Effector CD8-positive, alpha-beta T cell (primary cell): ENCODE results near the gene PTMS.

Experiments
- DNase-seq: peaks from one replicate; lab custom pipeline; 2025; lab: John Stamatoyannopoulos, UW

PTMS gene

DNA sequence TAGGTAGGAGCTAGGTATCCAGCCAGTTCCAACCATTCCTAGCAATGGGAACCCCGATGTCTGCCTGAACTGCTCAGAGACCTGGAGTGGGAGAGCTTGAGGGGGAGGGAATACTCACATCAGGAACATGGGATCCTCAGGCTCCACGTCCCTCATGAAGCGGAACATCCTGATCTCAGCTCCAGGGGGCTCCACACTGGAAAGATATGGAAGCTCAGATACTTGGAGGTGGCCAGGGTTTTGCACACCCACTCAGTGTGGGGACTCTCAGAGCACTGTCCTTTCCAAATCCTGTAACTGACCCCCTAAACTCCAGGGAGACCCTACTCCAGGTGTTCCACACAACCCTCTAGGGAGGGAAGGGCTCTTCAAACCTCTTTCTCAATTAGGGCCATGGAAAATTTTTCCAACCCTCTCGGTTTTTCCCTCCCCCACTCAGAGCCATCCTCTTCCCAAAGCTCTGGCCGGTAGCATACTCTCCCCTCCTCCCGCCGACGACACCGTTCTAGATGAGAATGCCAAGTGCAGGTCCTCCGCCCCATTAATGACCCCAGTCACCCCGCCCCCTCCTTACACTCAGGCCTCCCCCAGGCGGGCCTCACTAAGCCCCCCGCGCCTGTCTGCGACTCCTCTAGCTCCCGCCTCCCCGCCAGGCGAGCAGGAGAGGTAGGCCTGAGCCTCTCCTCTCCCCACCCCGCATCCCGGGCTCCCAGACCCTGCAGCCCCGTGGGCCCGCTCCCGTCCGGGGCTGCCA lies 13.8 kb upstream of the PTMS start:
- DNase-seq, result peak; percentile 44

DNA sequence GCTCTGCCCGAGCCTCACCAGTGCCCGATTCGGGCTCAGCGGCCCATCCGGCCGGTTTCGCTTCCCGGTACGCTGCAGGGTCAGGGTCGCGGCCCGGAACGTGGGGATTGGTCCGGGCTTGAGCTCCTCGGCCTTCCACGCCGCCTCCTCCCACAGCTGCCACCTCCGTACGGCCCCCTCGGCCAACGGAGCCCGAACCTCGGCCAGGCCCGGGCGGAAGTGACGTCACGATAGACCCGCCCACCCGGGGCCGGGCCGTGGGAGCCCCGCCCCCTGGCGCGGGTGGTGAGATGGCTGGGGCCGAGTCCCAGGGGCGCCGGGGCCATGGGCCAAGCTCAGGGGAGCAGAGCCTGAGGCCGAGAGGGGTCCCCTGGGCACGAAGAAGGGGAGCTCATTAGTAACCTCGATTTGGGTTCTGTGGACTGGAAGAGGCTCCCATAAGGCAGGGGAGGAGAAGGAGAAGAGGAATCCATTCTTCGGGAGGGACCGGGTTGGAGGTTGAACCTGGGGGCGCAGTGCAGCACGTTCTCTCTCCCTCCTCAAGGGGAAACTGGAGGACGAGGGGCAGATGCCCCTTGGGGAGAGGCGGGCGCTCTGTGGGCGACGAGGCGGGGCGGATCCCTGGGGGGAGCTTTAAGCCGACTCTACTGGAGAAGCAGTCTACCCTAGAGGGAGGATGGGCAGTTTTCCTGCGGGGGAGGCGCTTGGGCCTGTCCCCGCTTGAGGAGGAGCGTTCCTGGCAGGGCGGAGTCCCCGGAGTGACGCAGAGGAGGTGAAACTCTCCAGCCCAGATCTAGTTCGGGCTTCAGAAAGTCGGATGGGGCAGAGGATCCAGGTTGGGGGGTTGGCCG lies 13.0 kb upstream of the PTMS start, which contains the start of gene MLF2:
MLF2 (minus strand) TSS at position 221 of the 851 bp plus-strand sequence. CDS start 807 bp downstream, outside the sequence.
- peak; percentile 93 for DNase-seq

DNA sequence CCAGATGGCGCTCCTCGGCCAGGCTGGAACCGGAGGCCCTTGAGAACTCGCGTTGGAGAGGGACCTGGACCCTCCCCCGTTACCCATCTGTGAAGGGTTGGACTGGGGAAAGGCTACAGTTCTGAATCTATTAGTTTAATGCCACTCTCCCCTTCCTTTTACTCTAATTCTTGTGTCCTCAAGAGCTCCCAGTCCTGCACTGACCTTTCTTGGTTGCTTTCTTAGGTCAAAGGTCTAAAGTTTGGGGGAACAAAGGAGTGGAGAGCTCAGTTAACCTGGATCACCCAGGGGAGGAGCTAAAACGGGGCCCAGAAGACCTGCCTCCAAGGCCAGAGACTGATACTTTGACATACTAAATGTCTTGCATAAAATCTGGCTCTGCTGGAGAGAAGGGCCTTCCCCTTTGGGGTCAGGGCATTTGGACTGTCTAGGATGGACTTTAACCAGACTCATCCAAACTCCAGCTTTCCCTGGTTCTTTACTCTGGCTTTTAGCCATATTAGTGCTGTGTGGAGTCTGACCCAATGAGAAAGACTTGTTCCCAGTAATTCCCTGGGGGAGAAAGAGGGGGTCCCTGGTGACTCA lies 12.3 kb upstream of the PTMS start:
- no peak for DNase-seq

DNA sequence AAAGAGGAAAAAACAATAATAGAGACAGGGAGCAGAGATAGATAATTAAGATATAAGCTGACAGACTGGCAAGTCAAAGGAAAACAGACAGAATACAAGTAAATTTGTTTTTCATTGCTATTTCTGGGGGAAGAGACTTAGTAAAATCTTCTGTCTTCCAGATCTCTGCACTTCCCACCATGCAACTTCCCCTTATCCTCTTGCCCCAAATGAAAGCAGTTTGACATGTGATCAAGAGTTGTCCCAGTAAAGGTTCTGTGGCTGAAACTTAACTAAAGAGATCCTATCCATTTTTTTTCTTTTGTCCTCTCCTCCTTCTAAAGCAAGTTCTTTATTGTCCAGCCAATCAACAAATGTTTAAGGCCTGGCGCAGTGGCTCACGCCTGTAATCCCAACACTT lies 11.8 kb upstream of the PTMS start:
- no peak for DNase-seq

DNA sequence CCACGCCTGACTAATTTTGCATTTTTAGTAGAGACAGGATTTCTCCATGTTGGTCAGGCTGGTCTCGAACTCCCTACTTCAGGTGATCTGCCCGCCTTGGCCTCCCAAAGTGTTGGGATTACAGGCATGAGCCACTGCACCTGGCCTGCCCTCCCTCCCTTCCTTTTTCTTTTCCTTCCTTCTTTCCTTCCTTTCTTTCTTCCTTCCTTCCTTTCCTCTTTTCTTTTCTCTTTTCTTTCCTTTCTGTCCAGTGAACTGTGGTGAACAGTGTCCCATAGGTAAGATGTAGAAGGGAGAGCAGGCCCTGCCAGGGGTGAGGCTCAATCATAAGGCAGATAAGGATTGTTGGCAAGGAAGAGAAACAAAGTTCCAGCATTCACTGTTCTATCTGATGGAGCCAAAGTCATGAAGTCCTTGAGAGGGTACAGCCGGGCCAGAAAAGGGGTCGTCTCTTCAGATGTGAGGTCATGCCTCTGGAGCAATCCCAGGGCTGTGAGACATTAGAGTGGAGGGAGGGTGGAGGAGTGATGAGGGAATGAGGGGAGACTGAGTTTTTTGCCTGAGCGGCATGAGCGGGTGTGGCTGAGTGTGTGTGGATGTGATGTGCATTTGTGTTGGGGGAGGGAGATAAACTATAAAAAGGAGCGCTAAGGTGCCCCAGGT lies 9.0 kb upstream of the PTMS start:
- no peak for DNase-seq

DNA sequence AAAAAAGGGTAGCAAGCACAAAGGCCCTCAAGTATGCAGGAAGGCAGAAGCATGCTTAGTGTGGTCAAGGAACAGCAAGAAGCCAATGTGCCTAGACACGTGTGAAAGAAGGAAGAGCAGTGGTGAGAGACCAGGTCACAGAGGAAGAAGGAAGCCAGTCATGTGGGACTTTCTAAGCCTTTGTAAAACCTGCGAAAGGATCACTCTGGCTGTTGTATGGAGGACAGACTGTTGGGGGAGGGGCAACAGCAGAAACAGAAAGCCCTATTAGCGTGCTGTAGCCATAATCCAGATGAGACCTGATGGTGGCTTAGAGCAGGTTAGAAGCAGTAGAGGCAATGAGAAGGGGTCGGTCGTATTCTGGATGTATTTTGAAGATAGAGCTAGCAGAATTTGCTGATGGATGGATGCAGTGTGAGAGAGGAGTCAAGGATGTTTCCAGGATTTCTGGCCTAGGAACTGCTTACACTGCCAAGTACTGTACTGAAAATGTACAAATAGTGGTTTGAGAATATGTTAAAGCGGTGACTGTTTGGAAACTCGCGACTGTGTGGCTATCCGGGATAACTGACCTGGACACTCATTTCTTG lies 7.6 kb upstream of the PTMS start:
- no peak for DNase-seq

DNA sequence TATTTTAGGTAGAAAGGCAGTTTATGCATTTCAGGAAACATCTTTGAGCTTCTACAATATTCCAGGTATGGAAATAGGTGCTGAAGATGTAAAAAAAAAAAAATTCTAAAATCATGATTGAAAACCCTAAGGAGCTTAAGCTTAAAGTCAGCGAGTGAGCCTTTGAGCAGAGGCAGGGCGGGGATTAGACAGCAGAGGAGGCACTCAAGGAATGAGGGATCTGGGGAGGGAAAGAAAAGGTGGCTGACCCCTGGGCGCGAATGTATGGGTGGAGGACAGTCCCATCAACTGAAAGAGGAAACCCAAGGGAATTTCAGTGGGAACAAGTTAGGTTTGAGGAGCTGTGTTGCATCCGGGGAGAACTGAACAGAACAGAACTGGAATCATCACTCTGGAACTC lies 6.4 kb upstream of the PTMS start:
- DNase-seq, result no peak

DNA sequence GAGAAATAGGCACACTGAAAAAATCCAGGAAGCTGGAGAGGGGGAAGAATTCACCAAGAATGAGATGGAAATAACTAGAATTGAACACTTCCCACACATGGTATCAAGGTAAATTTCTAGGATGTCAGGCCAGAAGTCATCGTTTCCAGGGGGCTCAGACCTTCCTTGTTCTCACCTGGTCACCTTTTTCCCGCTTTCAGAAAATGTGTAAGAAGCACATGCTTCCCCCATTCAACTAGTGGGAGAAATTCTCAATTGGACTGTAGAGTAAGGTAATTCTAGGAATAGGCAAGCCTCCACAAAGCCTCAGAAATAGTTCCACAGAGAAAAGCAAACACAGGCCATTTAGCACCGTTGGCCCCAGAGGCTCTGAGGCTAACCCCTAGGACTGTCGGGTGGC lies 2.8 kb upstream of the PTMS start:
- no peak for DNase-seq

DNA sequence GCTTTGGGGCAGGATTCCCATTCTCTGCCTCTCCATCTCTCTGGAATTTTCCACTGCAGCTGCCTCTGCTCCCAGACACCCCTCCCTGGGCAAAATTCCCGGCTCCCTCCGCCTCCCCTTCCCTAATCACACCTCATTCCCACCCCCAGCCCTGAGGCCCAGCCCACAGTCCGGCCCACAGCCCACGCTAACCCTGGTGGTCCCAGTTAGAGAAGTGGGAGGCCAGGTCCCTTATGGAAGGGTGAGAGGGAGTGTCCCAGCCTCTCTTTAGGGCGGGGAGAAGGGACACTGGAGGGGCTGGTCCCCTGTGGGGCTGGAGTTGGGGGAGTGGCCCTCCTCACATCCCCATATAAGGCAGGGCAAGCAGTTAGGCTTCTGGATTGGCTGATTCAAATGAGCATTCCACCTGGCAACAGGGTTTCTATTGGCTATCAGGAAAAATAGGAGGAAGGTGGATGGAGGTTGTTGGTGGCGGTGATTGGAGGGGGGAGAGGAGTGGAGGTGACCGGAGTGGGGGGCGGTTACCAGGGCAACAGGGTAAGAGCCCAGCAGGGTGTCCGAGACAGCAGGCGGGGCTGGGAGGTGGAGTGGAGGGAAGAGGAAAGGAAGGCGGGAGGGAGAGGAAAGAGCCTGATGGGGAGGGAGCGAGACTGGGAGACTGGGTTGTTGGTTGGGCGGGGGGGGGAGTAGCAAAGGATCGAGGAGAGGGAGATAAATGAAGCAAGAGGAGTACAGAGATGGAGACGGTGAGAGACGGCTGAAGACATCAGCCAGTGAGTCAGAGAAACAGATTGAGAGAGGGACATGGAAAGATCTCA lies 1.9 kb upstream of the PTMS start:
- no peak for DNase-seq

DNA sequence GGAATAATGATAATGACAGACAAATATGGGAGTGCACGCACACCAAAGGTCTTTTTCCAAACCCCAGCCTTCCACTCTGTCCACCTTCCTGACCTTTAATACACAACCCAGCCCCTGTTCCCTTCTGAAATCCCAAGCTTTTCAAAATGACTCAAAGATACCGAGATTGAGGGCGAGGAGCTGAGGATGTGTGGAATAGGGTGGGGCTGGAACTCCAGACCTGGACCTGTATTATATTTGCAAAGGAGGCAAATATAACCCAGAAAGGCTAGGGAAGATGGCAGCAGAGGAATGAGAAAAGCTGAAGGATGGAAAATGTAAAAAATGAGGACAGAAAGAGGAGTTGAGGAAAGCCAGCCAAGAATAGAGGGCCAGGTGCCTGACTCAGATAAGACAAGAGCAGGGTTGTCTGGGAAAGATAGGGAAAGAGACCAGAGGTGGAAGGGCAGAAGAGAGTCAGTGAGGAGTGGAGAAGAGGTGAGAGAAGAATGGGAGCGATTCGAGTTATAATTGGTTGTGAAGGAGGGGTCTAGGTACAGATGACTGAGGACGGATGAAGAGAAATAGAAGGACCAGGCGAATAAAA lies 1.0 kb upstream of the PTMS start:
- DNase-seq, result no peak

DNA sequence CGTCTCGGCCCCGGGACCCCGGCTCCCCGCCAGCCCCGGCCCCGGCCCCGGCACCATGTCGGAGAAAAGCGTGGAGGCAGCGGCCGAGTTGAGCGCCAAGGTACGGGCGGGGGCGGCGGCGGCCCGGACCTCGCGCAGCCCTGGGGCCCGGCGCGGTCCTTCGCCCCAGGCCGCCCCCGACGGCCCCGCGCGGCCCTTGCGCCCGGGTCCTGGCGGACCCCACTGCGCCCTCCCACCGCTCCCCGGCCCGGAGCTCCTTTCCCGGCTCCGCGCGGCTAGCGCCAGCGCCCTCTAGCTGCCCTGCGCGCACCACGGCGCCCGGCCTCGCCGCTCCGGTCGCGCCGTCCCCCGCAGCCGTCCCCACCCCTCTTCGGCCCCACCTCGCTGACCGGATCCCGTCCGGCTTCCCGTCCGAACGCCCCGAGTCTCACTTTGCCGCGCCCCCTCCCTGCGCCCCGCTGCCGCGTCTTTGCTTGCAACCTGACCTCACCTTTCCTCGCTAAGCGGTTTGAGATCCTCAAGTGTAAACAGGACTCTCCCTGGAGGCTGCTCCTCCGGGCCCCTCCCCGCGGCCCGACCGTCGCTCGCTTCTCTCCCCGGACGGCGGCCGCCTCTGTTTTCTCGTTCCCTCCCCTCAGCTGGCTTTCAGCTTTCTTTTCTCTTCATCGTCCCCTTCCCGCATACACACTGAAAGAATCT lies 637 bp downstream of the PTMS start:
- peak; percentile 19 for DNase-seq

DNA sequence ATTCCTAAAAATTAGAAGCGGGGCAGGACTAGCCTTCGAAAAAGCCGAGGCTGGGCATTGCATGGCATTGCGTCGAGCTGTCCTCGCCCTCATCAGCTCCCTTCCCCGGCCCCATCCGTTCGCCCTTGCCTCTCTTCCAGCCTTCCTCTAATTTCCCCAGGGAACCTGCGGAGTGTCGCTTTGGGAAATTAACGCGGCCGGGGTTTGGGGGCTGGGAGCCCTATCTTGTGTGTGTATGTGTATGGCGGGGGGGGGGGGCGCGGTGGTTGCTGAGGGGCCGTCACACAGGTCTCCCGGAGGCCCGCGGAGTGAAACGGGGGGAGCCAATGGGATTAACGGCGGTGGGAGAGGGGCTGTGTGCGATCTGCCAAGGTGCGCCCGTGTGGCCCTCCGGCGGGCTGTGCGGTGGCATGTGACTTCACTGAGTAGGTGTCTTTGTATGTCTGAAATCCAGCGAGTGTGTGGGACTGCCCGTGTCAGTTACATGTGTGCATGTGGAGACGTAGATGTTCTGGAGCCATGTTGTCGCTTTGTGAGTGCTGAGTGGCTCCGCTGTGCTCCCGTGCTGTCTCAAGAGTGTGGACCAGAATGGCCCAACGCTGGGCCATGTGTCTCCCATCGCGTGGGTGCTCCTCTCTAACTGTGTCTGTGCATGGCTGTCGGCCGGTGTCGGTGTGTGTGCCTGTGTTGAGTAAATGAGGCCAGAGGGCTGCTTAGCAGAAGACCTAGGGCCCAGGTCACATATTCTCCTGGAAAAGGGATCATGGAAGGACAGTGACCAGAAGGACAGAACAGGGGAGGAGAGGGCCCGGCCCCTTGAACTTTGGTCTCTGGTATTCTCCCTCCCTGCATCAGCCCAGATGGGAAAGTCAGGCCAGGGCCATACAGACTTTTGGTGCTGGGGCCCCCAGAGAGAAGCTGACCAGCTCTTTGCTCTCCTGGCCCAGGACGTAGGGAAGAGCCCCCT lies 1.5 kb downstream of the PTMS start:
- no peak for DNase-seq

DNA sequence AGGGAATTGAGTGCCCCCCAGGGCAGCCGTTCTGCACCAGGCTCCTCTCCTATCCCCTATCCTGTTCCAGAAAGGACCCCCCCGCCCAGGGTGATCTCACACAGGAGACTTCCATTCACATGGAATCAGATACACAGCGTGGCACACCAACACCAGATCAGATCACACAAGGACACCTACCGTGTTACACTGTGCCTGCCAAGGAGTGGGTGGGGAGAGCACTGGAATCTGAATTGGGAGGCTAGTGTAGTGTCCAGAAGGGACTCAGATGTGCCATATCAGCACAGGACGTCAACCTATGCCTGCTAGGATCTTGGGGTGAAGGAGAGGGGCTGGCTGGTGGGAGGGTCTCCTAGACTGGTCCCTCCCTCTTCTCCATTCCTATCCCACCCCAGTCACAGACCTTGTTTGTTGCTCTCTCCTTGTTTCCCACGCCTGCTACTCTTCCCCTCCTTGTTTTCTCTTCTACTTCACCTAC lies 2.3 kb downstream of the PTMS start:
- DNase-seq, result no peak

DNA sequence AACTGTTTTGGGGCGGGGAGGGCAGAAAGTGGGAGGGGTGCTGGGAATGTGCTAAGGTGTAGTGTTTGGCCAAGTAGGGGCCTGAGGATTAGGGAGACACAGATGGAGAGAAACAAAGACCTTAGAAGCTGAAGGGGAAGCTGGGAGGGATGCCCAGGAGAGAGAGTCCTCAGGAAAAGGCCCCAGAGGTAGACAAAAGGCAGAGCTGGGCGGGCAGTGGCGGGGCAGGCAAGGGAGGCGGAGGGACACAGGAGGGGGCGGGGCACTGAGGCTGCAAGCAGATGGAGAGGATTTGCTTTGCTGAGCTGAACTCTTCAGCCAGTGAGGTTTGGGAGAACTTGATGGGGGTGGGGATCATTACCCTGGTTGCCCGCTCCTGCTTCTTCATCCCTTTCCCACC lies 2.8 kb downstream of the PTMS start:
- no peak for DNase-seq

DNA sequence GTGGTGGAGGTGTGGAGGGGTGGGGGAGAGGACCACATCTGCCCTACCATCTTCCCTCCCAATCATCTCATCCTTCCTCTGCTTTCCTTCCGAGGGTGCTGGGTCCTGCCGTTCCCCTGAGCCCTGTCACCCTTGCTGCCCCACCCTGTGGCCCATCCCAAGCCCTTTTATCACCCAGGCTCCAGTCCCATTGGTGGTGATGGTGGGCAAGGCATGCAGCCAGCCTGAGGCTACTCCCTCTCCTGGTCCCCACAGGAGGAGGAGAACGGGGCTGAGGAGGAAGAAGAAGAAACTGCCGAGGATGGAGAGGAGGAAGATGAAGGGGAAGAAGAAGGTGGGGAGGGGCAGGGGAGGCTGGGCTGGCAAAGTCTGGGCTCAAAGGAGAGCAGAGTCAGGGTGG lies 3.5 kb downstream of the PTMS start:
- no peak for DNase-seq

DNA sequence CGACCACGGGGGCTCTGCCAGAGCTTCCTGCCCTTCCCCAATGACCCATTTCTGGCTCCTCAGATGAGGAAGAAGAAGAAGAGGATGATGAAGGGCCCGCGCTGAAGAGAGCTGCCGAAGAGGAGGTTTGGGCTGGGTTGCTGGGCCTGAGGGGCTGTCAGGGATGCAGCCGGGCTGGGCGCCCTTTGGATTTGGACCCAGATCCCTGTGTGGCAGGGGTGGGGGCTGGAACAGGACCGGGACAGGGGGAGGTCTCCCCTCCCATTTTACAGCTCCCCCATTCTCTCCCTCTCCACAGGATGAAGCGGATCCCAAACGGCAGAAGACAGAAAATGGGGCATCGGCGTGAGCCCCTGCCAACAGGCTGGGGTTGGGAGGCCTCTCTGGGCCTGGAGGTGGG lies 3.9 kb downstream of the PTMS start:
- no peak for DNase-seq

DNA sequence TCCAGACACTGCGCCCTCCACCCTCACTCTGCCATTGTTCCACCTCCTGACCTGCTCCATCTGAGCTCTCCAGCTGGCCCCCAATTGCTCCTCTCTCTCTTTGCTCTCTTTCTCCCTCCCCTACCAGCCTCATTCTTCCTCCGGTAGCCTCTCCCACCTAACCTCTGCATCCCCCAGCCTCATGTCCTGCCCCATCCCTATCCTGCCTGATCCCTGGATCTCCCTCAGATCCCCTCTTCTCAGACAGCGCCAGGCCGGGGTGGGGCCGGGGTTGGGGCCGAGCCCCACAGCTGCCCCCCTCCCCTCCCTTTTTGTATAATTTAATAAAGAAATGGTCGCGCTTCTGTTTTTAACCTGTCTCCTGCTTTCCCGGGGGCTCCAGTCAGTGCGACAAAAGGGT lies 4.4 kb downstream of the PTMS start:
- DNase-seq, result no peak

DNA sequence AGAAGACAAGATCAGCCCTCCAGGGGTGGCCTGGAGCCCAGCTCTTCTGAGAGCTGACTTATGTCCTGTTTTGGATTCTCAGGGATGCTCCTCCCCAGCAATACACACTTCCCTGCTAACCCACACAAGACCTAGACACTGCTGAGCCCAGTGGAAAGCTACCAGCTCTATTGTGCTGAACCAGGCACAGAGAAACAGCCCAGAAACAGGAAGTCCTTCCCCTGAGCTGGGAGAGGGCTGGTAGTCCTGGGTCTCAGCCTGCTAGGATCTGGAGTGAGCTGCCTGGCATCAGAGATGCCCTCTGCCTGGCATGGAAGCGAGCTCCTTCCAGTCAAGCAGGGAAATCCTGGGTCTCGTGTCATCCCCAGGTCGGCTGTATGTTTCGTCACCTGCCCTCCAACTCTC lies 4.9 kb downstream of the PTMS start:
- DNase-seq, result no peak
